AG04449 (cell line): ENCODE measurements around the gene ACOX3.

Source experiments
- CTCF ChIA-PET: fragments of 350-600 bp; formaldehyde crosslinking; extraction: SDS; loops from one replicate; lab custom pipeline; 2021; ENCODE audit warnings: antibody characterized with exemption; lab: Yijun Ruan, JAX
- POLR2A ChIA-PET: fragments of 400-600, 350-600 bp; formaldehyde crosslinking; extraction: SDS; loops from one replicate; lab custom pipeline; 2020; ENCODE audit warnings: antibody characterized with exemption, inconsistent platforms; lab: Yijun Ruan, JAX
- DNase-seq: peaks from one replicate; pipeline ENCODE4 v3.0.0-alpha.2; 2010; ENCODE audit warnings: low read depth, low spot score
- H3K4me3 ChIP-seq: 2 replicates; pipeline ENCODE4 v1.5.1; 2011; ENCODE audit warnings: low read depth, mild to moderate bottlenecking, control low read depth, low read length
- TF ChIP-seq, protein P1 (sequence below): IDR thresholded peaks from one replicate; pipeline ENCODE4 v1.5.1; 2011; ENCODE audit warnings: mild to moderate bottlenecking, moderate library complexity, low read length, control low read depth, inconsistent platforms; ENCODE audit not compliant: insufficient read depth; ENCODE audit errors: missing control alignments

Gene ACOX3

DNA sequence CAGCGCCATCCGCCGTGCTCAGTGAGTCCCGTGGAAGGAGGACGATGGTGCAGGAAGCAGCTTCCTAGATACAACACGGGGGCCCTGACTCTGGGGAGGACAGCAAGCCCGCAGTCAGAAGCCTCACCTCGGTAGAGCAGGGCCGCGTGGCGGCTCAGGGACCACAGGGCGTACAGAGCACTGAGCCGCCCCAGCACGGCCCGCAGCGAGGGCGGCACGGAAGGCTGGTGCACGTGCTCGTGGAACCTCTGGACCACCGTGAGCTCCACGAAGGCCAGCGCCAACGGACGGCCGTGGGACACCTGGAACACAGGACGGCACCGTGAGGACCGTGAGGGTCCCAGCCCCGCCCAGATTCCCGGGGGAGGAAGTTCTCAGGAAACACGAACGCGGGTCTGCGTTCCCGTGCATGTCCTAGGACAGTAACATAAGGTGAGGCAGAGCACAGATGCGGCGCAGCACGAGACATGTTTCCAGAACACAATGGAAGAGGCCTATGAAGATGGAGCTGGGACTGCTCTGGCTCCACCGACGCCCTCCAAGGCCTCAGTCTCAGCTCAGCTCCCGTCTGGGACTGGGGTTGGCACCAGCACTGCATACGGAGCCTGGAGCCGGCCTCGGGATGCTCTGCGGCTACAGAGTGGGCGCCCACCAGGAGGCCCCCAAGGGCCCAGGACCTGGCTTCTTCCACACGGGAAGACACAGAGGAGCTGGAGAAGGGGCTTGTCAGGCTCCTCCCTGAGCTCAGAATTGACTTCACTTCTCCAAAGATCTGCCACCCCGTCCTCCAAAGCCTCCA lies 65.5 kb downstream of the ACOX3 start:
- no peak for DNase-seq
- TF ChIP-seq, protein P1, sequence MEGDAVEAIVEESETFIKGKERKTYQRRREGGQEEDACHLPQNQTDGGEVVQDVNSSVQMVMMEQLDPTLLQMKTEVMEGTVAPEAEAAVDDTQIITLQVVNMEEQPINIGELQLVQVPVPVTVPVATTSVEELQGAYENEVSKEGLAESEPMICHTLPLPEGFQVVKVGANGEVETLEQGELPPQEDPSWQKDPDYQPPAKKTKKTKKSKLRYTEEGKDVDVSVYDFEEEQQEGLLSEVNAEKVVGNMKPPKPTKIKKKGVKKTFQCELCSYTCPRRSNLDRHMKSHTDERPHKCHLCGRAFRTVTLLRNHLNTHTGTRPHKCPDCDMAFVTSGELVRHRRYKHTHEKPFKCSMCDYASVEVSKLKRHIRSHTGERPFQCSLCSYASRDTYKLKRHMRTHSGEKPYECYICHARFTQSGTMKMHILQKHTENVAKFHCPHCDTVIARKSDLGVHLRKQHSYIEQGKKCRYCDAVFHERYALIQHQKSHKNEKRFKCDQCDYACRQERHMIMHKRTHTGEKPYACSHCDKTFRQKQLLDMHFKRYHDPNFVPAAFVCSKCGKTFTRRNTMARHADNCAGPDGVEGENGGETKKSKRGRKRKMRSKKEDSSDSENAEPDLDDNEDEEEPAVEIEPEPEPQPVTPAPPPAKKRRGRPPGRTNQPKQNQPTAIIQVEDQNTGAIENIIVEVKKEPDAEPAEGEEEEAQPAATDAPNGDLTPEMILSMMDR = no peak
- ChIA-PET CTCF (no interaction called here), POLR2A (no interaction called here)
- no peak overlapping the region for H3K4me3 ChIP-seq

DNA sequence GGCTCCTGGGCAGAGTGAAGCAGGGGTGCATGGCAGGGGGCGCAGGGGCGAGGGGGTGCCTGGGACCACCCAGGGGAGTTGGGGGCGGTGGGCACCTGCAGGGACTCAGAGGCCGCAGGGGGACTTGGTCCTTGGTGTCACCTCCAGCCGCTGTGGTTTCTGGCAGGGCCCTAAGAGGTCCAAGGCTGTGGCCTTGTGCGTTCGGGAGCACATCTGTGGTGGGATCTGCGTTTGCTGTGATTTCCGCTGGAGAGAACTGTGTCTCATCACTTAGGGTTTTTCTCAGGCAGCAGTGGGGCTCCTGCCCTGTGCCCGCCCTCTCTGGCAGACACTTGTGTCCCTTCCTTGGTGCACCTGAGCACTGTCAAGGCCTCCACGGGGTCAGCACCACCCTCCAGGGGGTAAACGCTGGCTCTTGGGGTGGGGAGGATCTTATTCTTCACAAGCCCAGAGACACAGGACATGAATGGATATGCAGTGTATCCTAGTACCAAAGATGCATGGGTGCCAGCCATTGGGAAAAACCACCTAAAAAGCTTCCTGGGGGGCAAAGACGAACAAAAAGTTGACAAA lies 66.5 kb downstream of the ACOX3 start:
- CTCF ChIA-PET = no interaction called here

DNA sequence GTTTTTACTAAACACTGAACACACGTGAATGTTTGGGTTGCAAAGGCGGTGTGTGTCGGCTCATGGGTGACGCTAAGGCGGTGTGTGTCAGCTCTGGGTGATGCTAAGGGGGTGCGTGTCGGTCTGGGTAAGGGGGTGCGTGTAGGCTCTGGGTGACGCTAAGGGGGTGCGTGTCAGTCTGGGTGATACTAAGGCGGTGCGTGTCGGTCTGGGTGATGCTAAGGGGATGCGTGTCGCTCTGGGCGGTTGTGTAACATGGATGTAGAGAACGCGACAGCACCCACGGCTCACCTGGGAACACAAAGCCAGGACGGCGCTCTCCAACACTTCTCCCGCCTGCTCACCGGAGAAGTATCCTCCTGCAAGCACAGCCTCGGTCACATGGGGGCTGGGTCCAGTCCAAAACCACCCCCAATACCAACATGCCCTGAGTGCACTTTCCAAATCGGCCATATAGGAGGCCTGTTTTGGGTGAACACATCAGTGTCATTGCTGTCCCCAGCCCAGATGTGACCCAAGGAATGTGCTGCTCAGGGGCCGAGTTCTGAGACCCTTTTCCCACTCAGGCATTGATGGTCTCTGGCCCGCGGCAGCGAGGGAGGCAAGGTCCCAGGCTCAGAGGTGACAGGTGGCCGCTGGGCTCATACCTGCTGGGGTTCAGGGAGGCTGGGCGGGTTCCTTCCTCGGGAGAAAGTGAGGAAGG lies 67.1 kb downstream of the ACOX3 start:
- TF ChIP-seq, protein P1 = no peak
- ChIA-PET POLR2A (no interaction called here), CTCF (no interaction called here)
- no peak for DNase-seq
- H3K4me3 ChIP-seq = no peak overlapping the region

More for the DNA sequence above, 66.5 kb downstream of the ACOX3 start:
- POLR2A ChIA-PET = no interaction called here
- no peak for DNase-seq
- no peak overlapping the region for H3K4me3 ChIP-seq
- TF ChIP-seq, protein P1 = no peak

DNA sequence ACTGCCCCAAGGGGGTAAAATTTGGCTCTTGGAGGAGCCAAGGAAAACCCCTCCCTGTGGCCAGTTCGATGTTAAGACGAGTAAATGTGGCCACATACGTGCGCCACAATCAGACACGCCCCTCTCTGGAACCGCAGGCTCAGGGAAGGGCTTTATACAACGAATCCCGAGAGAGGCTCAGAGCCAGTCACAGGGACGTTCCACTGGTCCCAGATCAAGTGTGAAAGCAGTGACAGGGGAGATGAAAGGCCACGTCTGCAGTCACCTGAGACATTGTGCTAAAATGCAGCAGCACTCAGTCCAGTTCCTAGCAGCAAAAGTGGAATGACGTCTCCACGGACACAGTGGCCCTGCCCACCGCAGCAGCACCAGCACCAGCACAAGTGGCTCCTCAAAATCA lies 68.0 kb downstream of the ACOX3 start:
- no peak for DNase-seq
- H3K4me3 ChIP-seq = no peak overlapping the region
- TF ChIP-seq, protein P1 = no peak
- POLR2A ChIA-PET = no interaction called here
- CTCF ChIA-PET = no interaction called here

DNA sequence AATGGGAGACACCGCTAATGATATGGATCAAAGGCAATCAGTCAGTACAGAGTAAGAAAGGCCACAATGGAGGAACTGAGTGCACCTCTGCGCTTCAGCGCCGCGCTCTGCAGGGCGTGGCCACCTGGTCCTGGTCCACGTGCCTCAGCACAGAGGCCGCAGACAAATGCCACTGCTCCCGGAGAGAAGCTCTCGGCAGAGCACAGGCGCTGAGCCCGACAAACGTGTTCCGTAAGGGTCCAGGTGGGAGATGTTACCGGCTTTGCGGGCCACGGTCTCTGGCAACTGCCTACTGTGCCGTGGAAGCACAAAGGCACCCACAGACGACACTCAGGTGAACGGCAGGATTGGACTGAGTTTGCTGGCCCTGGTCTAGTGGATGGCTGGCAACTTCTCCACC lies 68.9 kb downstream of the ACOX3 start:
- POLR2A ChIA-PET = no interaction called here
- no peak for DNase-seq
- CTCF ChIA-PET = no interaction called here
- no peak overlapping the region for H3K4me3 ChIP-seq
- TF ChIP-seq, protein P1 = no peak
